ENCODE results near the gene UMODL1. TPM values are rescaled to one million over a fixed set of nuclear protein-coding genes. Genes with fewer than 3 reads are reported as not detected.

The UMODL1 gene
- total RNA-seq, 3 donors from 2014 or later (not counting 1 experiment from before 2014, with no cell fraction given): 0.14 to 0.28 TPM; not detected in 1

GRCh38 chr21:42140196-42140934, 69.2 kb downstream of the UMODL1 start:
- DNase-seq: no peak
- H3K4me1 Mint-ChIP-seq: peaks cover 3 to 6% of the 10 kb centered on the region in 2 donors
- Histone ChIP-seq H3K27ac (ENCODE audit: low read length) (no peak overlapping the region), H3K27me3 (ENCODE audit: control insufficient read depth, insufficient read depth, low read length) (no peaks in the 10 kb centered on the region), H3K4me3 (ENCODE audit: low read length) (no peak overlapping the region), H3K9me3 (ENCODE audit: control insufficient read depth, insufficient read depth, low read length) (no peaks in the 10 kb centered on the region), H3K4me1 (ENCODE audit: control insufficient read depth, insufficient read depth, low read length) (peaks cover 9% of the 10 kb centered on the region), H3K36me3 (ENCODE audit: control insufficient read depth, insufficient read depth, low read length) (no peaks in the 10 kb centered on the region)
- H3K27me3 Mint-ChIP-seq (ENCODE audit: low read depth in 2 of 2): peaks cover 11 to 12% of the 10 kb centered on the region in 2 donors
- 58% methylated on average over 11 of the region's 11 CpGs for WGBS (ENCODE audit: insufficient coverage)
- intact Hi-C loops (cut with micrococcal nuclease): no loop called here
- H3K27ac Mint-ChIP-seq: no peak overlapping the region
- no peak overlapping the region for H3K4me3 Mint-ChIP-seq
- no peaks in the 10 kb centered on the region for H3K36me3 Mint-ChIP-seq
- no peak for TF ChIP-seq CTCF (IDR thresholded peaks at IDR 0.05)
- no peaks in the 10 kb centered on the region for H3K9me3 Mint-ChIP-seq
- ATAC-seq: no peak

- H3K27me3 Mint-ChIP-seq (ENCODE audit: low read depth in 2 of 2): peaks cover 12 to 18% of the 10 kb centered on the region in 2 donors
- H3K27ac Mint-ChIP-seq: no peak overlapping the region
These were observed 70.5 kb downstream of the UMODL1 start for GRCh38 chr21:42141643-42142042.

GRCh38 chr21:42142141-42142540, 71.0 kb downstream of the UMODL1 start:
- no peak for TF ChIP-seq CTCF (IDR thresholded peaks at IDR 0.05)
- Histone ChIP-seq H3K4me3 (ENCODE audit: low read length) (no peak overlapping the region), H3K9me3 (ENCODE audit: control insufficient read depth, insufficient read depth, low read length) (no peaks in the 10 kb centered on the region), H3K4me1 (ENCODE audit: control insufficient read depth, insufficient read depth, low read length) (peaks cover 16% of the 10 kb centered on the region), H3K27ac (ENCODE audit: low read length) (no peak overlapping the region), H3K36me3 (ENCODE audit: control insufficient read depth, insufficient read depth, low read length) (no peaks in the 10 kb centered on the region), H3K27me3 (ENCODE audit: control insufficient read depth, insufficient read depth, low read length) (no peaks in the 10 kb centered on the region)
- DNase-seq (no peak), ATAC-seq (no peak)
- peaks cover 15 to 18% of the 10 kb centered on the region in 2 donors for H3K27me3 Mint-ChIP-seq (ENCODE audit: low read depth in 2 of 2)
- 92% methylated on average over 18 of the region's 18 CpGs for WGBS (ENCODE audit: insufficient coverage)
- H3K4me3 Mint-ChIP-seq: no peak overlapping the region
- H3K9me3 Mint-ChIP-seq: no peaks in the 10 kb centered on the region
- intact Hi-C loops (cut with micrococcal nuclease): no loop called here
- peak overlapping the region in 1 of 2 donors; percentile 16 for H3K27ac Mint-ChIP-seq
- no peaks in the 10 kb centered on the region for H3K36me3 Mint-ChIP-seq
- peaks cover 8 to 12% of the 10 kb centered on the region in 2 donors for H3K4me1 Mint-ChIP-seq

More at GRCh38 chr21:42141643-42142042, 70.5 kb downstream of the UMODL1 start:
- Histone ChIP-seq H3K4me1 (ENCODE audit: control insufficient read depth, insufficient read depth, low read length) (peaks cover 16% of the 10 kb centered on the region), H3K9me3 (ENCODE audit: control insufficient read depth, insufficient read depth, low read length) (no peaks in the 10 kb centered on the region), H3K4me3 (ENCODE audit: low read length) (no peak overlapping the region), H3K27me3 (ENCODE audit: control insufficient read depth, insufficient read depth, low read length) (no peaks in the 10 kb centered on the region), H3K27ac (ENCODE audit: low read length) (no peak overlapping the region), H3K36me3 (ENCODE audit: control insufficient read depth, insufficient read depth, low read length) (no peaks in the 10 kb centered on the region)
- DNase-seq (no peak), ATAC-seq (no peak)
- H3K9me3 Mint-ChIP-seq: no peaks in the 10 kb centered on the region
- no peaks in the 10 kb centered on the region for H3K36me3 Mint-ChIP-seq
- 83% methylated on average over 8 of the region's 8 CpGs for WGBS (ENCODE audit: insufficient coverage)
- peaks cover 8 to 12% of the 10 kb centered on the region in 2 donors for H3K4me1 Mint-ChIP-seq
- no peak overlapping the region for H3K4me3 Mint-ChIP-seq
- intact Hi-C loops (cut with micrococcal nuclease): no loop called here
- no peak for TF ChIP-seq CTCF (IDR thresholded peaks at IDR 0.05)
